ENCODE results near the gene NTSR1.

The NTSR1 gene

DNA sequence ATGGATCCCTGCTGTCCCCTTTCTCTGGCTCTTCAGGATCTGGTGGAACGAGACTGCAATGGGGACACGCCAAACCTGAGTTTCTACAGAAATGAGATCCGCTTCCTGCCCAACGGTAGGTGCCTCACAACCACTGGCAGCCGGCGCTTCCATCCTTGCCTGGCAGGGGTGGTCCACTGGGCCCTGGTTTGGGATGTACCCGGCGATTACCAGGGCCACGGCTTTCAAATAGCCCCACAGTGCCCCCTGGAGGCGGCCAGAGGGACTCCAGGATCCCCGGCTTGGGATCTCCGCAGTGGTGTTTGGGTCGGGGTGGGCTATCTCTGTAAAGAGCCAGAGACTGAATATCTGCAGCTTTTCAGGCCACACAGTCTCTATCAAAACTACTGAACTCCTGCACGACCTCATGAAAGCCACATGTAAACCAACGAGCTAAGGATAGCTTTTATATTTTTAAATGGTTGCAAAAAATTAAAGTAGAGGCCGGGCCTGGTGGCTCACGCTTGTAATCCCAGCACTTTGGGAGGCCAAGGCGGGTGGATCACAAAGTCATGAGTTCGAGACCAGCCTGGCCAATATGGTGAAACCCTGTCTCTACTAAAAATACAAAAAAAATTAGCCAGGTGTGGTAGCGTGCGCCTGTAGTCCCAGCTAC lies 99.7 kb downstream of the NTSR1 start:
- DNase-seq, result peak; percentile 42

DNA sequence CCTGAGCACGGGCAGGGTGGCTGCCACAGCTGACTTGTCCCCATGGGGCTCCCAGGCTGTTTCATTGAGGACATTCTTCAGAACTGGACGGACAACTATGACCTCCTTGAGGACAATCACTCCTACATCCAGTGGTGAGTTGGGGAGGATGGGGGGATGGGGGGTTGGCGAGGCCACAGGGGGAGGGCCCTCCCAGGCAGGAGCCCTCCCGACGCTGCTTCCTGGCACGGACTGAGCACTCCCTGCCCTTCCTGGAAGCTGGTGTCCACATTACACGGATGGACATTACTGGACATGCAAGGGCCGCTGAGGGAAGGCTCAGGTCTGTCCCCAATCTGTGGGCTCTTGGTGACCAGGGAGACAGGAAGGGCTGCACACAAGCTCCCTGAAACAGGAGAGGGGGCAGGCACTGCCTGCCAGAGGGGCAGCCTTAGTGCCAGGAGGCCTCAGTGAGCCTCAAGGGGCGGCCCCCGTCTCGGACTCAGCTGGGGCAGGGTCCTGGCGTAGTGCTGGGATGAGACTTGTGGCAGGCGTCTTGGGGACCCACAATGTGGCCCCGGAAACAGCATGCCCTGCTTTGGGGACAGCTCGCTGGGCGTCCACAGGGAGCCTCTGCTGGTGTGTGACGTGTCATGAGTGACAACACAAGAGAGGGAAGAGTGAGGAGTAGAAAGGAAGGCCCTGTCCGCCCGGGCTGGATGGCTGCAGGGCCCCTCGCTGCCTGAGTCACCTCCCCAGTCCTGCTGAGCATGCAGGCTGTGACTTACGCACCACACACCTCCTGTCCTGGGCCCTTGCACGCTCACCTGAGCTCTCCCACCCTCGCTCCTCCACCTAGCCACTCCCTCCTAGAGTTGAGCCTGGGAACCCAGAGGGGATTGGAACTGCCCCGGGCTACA lies 101.1 kb downstream of the NTSR1 start:
- no peak for DNase-seq

DNA sequence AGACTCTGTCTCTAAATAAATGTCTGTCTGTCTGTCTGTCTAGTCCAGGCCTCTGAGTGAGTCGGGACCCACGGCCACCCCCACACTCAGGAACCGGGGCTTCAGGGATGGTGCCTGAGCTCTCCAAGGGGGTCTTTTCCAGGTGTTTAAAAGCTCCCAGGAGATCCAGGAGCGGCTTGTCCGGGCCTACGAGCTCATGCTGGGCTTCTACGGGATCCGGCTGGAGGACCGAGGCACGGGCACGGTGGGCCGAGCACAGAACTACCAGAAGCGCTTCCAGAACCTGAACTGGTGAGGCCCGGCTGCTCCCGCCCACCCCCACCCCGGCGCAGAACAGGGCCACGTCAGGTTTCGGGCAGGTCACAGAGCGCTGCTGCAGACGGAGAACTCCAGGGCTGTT lies 102.7 kb downstream of the NTSR1 start:
- no peak for DNase-seq

DNA sequence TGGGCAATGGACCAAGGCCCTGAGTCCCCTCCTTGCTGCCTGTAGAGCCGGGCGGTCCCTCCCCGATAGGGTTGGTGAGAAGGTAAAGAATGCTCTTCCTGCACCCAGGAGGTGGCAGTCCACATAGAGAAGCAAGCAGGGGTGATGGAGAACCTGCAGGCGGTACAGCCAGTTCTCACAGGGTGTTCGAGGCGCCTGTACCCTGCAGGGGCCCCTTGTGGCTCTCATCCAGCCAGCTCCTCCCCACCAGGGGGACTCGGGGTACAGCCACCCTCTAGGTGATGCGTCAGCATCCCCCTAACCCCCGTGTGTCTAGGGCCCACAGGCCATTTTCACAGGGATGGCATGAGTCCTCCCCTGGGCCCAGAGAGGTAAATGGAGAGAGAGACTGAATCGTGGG lies 103.1 kb downstream of the NTSR1 start:
- DNase-seq, result no peak

Measured in NCI-H526 treated with DMSO at 0.1 percent for 48 hours (cell line).